H1 (cell line): ENCODE data around the gene NOM1. TPM values are rescaled to one million over a fixed set of nuclear protein-coding genes. Genes with fewer than 3 reads are reported as not detected.

Source experiments
- CTCF ChIA-PET: fragments of 300-600 bp; sonication (Branson Sonifier 250); formaldehyde crosslinking; loops from one replicate; lab custom pipeline; 2021; ENCODE audit not compliant: partially characterized antibody; lab: Charles Lee
- POLR2A ChIA-PET: fragments of 300-600 bp; sonication (Branson Sonifier 250); formaldehyde crosslinking; loops from one replicate; lab custom pipeline; 2021; ENCODE audit warnings: inconsistent platforms; ENCODE audit not compliant: partially characterized antibody; lab: Charles Lee
- DNase-seq, 2 experiments: peaks; one replicate each; pipeline versions ENCODE4 v3.0.0 to v3.0.0-alpha.2; 2010 to 2022; ENCODE audit warnings: low spot score in 2 of 2, low read depth in 1 of 2, mixed read lengths in 1 of 2
- FAIRE-seq: peaks from 2 replicates; lab custom pipeline; 2011; peaks lifted over from hg19 to GRCh38; lab: Jason Lieb, UNC
- H2AFZ ChIP-seq: 2 replicates; pipeline ENCODE4 v1.8.1; 2012; ENCODE audit warnings: low read length, inconsistent platforms
- H2AK5ac ChIP-seq: 2 replicates; pipeline ENCODE4 v1.6.1; 2013; ENCODE audit warnings: low read depth, low read length
- H2BK120ac ChIP-seq: replicated peaks from 2 replicates; pipeline ENCODE3; 2013; ENCODE audit warnings: low read depth, low read length, inconsistent platforms
- H2BK12ac ChIP-seq: 2 replicates; pipeline ENCODE4 v1.6.1; 2013; ENCODE audit warnings: low read depth, low read length
- H2BK15ac ChIP-seq: 2 replicates; pipeline ENCODE4 v1.6.1; 2013; ENCODE audit warnings: low read length
- H2BK20ac ChIP-seq: 2 replicates; pipeline ENCODE4 v1.6.1; 2013; ENCODE audit warnings: low read length
- H2BK5ac ChIP-seq: 2 replicates; pipeline ENCODE4 v1.6.1; 2013; ENCODE audit warnings: low read depth, low read length
- H3K14ac ChIP-seq: 2 replicates; pipeline ENCODE4 v1.6.1; 2013; ENCODE audit warnings: inconsistent platforms; ENCODE audit not compliant: insufficient read length
- H3K18ac ChIP-seq: 2 replicates; pipeline ENCODE4 v1.6.1; 2013; ENCODE audit warnings: low read length; ENCODE audit errors: extremely low read depth
- H3K23ac ChIP-seq: 2 replicates; pipeline ENCODE4 v1.6.1; 2013; ENCODE audit warnings: inconsistent platforms; ENCODE audit not compliant: insufficient read length
- H3K23me2 ChIP-seq: 2 replicates; pipeline ENCODE4 v1.6.1; 2013; ENCODE audit warnings: low read depth, low read length
- H3K27ac ChIP-seq: 2 replicates; pipeline ENCODE4 v1.6.1; 2011; ENCODE audit warnings: low read depth, low read length, inconsistent platforms
- H3K27me3 ChIP-seq, 4 experiments: replicated peaks in 1 of 4; 1 replicate in 1 of 4; 2 replicates in 3 of 4; pipeline versions ENCODE4 v1.6.1 to v1.8.1; 2011 to 2013; ENCODE audit warnings: low read length in 3 of 4, mild to moderate bottlenecking in 3 of 4, inconsistent platforms in 2 of 4, mixed read lengths in 2 of 4, moderate library complexity in 1 of 4; ENCODE audit not compliant: control insufficient read depth in 3 of 4, insufficient read depth in 3 of 4; ENCODE audit errors: extremely low read depth in 1 of 4
- H3K36me3 ChIP-seq, 4 experiments: 2 replicates each; pipeline versions ENCODE4 v1.6.1 to v1.8.1; 2011 to 2013; ENCODE audit warnings: mild to moderate bottlenecking in 4 of 4, low read length in 3 of 4, moderate library complexity in 2 of 4, control low read depth in 1 of 4, inconsistent platforms in 1 of 4; ENCODE audit not compliant: insufficient read depth in 4 of 4, control insufficient read depth in 2 of 4
- H3K4ac ChIP-seq: replicated peaks from 2 replicates; pipeline ENCODE3; 2013; ENCODE audit warnings: low read length, low read depth, mixed read lengths, inconsistent platforms; ENCODE audit not compliant: insufficient read length
- H3K4me1 ChIP-seq, 4 experiments: replicated peaks in 1 of 4; 1 replicate in 1 of 4; 2 replicates in 3 of 4; pipeline versions ENCODE4 v1.6.1 to v1.8.1; 2011 to 2013; ENCODE audit warnings: low read length in 3 of 4, inconsistent platforms in 2 of 4, mixed read lengths in 1 of 4; ENCODE audit not compliant: insufficient read depth in 4 of 4, control insufficient read depth in 3 of 4
- H3K4me2 ChIP-seq, 2 experiments: 2 replicates each; pipeline versions ENCODE4 v1.6.1 to v1.8.1; 2011 to 2013; ENCODE audit warnings: low read depth in 2 of 2, low read length in 2 of 2, control low read depth in 1 of 2, inconsistent platforms in 1 of 2, mild to moderate bottlenecking in 1 of 2; ENCODE audit not compliant: insufficient read depth in 1 of 2
- H3K4me3 ChIP-seq, 4 experiments: fragments of 200-600, 300-600 bp in 1 of 4; sonication (generic), shearing (Covaris generic), sonication (Bioruptor Twin) in 1 of 4; 2 replicates each; pipeline versions ENCODE4 v1.5.1 to v1.8.1; 2011 to 2016; ENCODE audit warnings: low read length in 4 of 4, low read depth in 3 of 4, control low read depth in 2 of 4, inconsistent platforms in 2 of 4, mild to moderate bottlenecking in 2 of 4, mixed read lengths in 1 of 4, moderate library complexity in 1 of 4; ENCODE audit not compliant: insufficient read depth in 2 of 4; ENCODE audit errors: extremely low read depth in 1 of 4
- H3K56ac ChIP-seq: replicated peaks from 2 replicates; pipeline ENCODE3; 2013; ENCODE audit warnings: low read depth, mild to moderate bottlenecking, mixed read lengths, low read length, inconsistent platforms; ENCODE audit not compliant: insufficient read length
- H3K79me1 ChIP-seq: 2 replicates; pipeline ENCODE4 v1.6.1; 2013; ENCODE audit warnings: low read depth, low read length, control low read depth
- H3K79me2 ChIP-seq, 2 experiments: 2 replicates each; pipeline versions ENCODE4 v1.6.1 to v1.8.1; 2012 to 2013; ENCODE audit warnings: low read length in 2 of 2, mild to moderate bottlenecking in 2 of 2, inconsistent platforms in 1 of 2; ENCODE audit not compliant: insufficient read depth in 2 of 2, control insufficient read depth in 1 of 2
- H3K9ac ChIP-seq, 4 experiments: replicated peaks in 1 of 4; 1 replicate in 1 of 4; 2 replicates in 3 of 4; pipeline versions ENCODE4 v1.6.1 to v1.8.1; 2011 to 2013; ENCODE audit warnings: low read depth in 3 of 4, low read length in 3 of 4, control low read depth in 2 of 4, mild to moderate bottlenecking in 2 of 4, moderate library complexity in 2 of 4, inconsistent platforms in 1 of 4; ENCODE audit errors: extremely low read depth in 1 of 4
- H3K9me3 ChIP-seq, 2 experiments: 2 replicates each; pipeline versions ENCODE4 v1.6.1 to v1.8.1; 2012 to 2013; ENCODE audit warnings: mild to moderate bottlenecking in 2 of 2, moderate library complexity in 2 of 2, control low read depth in 1 of 2, inconsistent platforms in 1 of 2, low read depth in 1 of 2, low read length in 1 of 2, mixed read lengths in 1 of 2; ENCODE audit not compliant: insufficient read depth in 2 of 2
- H4K20me1 ChIP-seq, 2 experiments: replicated peaks in 1 of 2; 2 replicates each; pipeline versions ENCODE3 to v1.8.1; 2011 to 2013; ENCODE audit warnings: inconsistent platforms in 2 of 2, low read length in 2 of 2, mild to moderate bottlenecking in 1 of 2; ENCODE audit not compliant: insufficient read depth in 2 of 2, control insufficient read depth in 1 of 2
- H4K5ac ChIP-seq: 2 replicates; pipeline ENCODE4 v1.6.1; 2013; ENCODE audit warnings: low read length, low read depth, mixed read lengths, inconsistent platforms; ENCODE audit not compliant: insufficient read length
- H4K8ac ChIP-seq: 2 replicates; pipeline ENCODE4 v1.8.0; 2013; ENCODE audit warnings: mild to moderate bottlenecking, moderate library complexity, low read length, inconsistent platforms; ENCODE audit not compliant: insufficient read depth; ENCODE audit errors: extremely low read depth
- H4K91ac ChIP-seq: replicated peaks from 2 replicates; pipeline ENCODE3; 2013; ENCODE audit warnings: low read length, mixed read lengths, inconsistent platforms; ENCODE audit not compliant: insufficient read length
- ATF3 ChIP-seq: IDR thresholded peaks from 2 replicates; pipeline ENCODE4 v1.6.1; 2011; ENCODE audit warnings: low read depth, mild to moderate bottlenecking, low read length; ENCODE audit not compliant: insufficient read depth
- BRCA1 ChIP-seq: IDR thresholded peaks from 2 replicates; pipeline ENCODE4 v1.6.1; 2012; ENCODE audit warnings: low read depth, low read length, improper control_type of control experiment
- CBX8 ChIP-seq: fragments of 300-800, 300-1000 bp; sonication (generic); IDR thresholded peaks from 2 replicates; pipeline ENCODE4 v1.7.1; 2016; ENCODE audit warnings: low read depth, low read length, borderline replicate concordance
- CHD2 ChIP-seq: IDR thresholded peaks from 2 replicates; pipeline ENCODE4 v1.6.1; 2012; ENCODE audit warnings: low read length, improper control_type of control experiment
- EZH2 ChIP-seq: fragments of 200-600 bp; sonication (generic); IDR thresholded peaks from 2 replicates; pipeline ENCODE4 v1.7.1; 2012; ENCODE audit warnings: low read depth, mild to moderate bottlenecking, moderate library complexity, low read length, inconsistent platforms; ENCODE audit not compliant: severe bottlenecking
- PHF8 ChIP-seq: fragments of 200-600 bp; sonication (generic); conservative IDR thresholded peaks from 2 replicates; pipeline ENCODE4 v1.7.1; 2012; ENCODE audit warnings: low read depth, mild to moderate bottlenecking, inconsistent platforms, low read length, moderate library complexity
- RNF2 ChIP-seq: fragments of 200-900, 300-1000 bp; sonication (generic); IDR thresholded peaks from 2 replicates; pipeline ENCODE4 v1.7.1; 2016; ENCODE audit warnings: borderline replicate concordance, low read depth, mild to moderate bottlenecking, antibody characterized with exemption, low read length; ENCODE audit not compliant: poor library complexity, severe bottlenecking; ENCODE audit errors: missing control alignments
- TCF12 ChIP-seq: IDR thresholded peaks from 2 replicates; pipeline ENCODE4 v1.6.1; 2011; ENCODE audit warnings: low read depth, mild to moderate bottlenecking, low read length
- YY1 ChIP-seq: IDR thresholded peaks from 2 replicates; pipeline ENCODE4 v1.6.1; 2011; ENCODE audit warnings: low read depth, mild to moderate bottlenecking, low read length
- WGBS, 2 experiments: shearing (Covaris generic) in 1 of 2; methylation state at CpG; one replicate each; pipeline versions ENCODE4 v1.1.6 to v1.1.7; 2013 to 2015; ENCODE audit warnings: low lambda C conversion rate in 2 of 2, mixed read lengths in 2 of 2, inconsistent platforms in 1 of 2, low coverage in 1 of 2, missing lambda C conversion rate in 1 of 2; ENCODE audit not compliant: insufficient replicate concordance in 2 of 2, insufficient coverage in 1 of 2, insufficient read length in 1 of 2; ENCODE audit errors: extremely low coverage in 1 of 2, missing lambda C conversion rate in 1 of 2; 5-methylcytosine and 5-hydroxymethylcytosine counted together
- polyA plus RNA-seq, 7 experiments: library from polyadenylated mRNA; depleted of rRNA in 3 of 7; stranded (reverse) in 5 of 7; unstranded in 2 of 7; fragments of >200 nt in 5 of 7; fragments of 200-250 nt in 2 of 7; gene quantifications; 1 replicate in 5 of 7; 2 replicates in 1 of 7; 4 replicates in 1 of 7; pipeline versions ENCODE4 v1.2.1 to v1.2.3, GENCODE V29; 2011 to 2013; ENCODE audit warnings: missing spikeins in 2 of 7, mixed read lengths in 2 of 7
- total RNA-seq: library from RNA; stranded (reverse); fragmentation: NEBNext Ultra II Directional; extraction: Animal tissue kit (Norgen Biotek cat#: 25700); gene quantifications from 2 replicates; pipeline ENCODE4 v1.2.1, GENCODE V29; 2021

The NOM1 gene
- total and polyA plus RNA-seq, 2 of the 8 experiments (the other 6 are each of a cell fraction or from before 2014, with no cell fraction given), result 10.6 to 29.1 TPM

GRCh38 chr7:157004521-157005455 lies 55.3 kb downstream of the NOM1 start:
- peaks cover 0 to 16% (median 0%) of the 10 kb centered on the region in 4 experiments; a peak in 1 of 8 replicates for H3K36me3 ChIP-seq
- H3K18ac ChIP-seq, result no peak overlapping the region; the same call in 1 of the 2 replicates
- 0 out of 2 replicates have a peak overlapping the region, but pooled peaks have one; percentile 72 for H2BK20ac ChIP-seq
- no peak overlapping the region for H3K9ac ChIP-seq
- H4K20me1 ChIP-seq, result peaks cover 26 to 28% of the 10 kb centered on the region in 2 experiments
- peaks cover 3 to 35% (median 12%) of the 10 kb centered on the region in 4 experiments; a peak in 6 of 7 replicates for H3K4me1 ChIP-seq
- CTCF ChIA-PET, result interaction anchor here (1.2 to 2.4 kb wide), 3 partner anchors 9 to 15 kb away, joined by 5 to 8 read pairs (median 7); no protein-coding TSS in a partner anchor
- peak overlapping the region; percentile 34 to 62 for H3K4me2 ChIP-seq
- no peak for DNase-seq
- no peak overlapping the region for H3K56ac ChIP-seq
- no peak overlapping the region for H2BK15ac ChIP-seq
- peak overlapping the region; percentile 68; the same call in 1 of the 2 replicates for H2BK12ac ChIP-seq
- no peak overlapping the region for H4K5ac ChIP-seq
- no peak overlapping the region for H2AK5ac ChIP-seq
- POLR2A ChIA-PET, result interaction anchor here (0.6 to 3.0 kb wide), 6 partner anchors 11 to 53 kb away, joined by 3 to 19 read pairs (median 4); no protein-coding TSS in a partner anchor
- no peak overlapping the region for H2AFZ ChIP-seq
- H3K27ac ChIP-seq, result no peak overlapping the region
- no peak overlapping the region for H3K14ac ChIP-seq
- H4K8ac ChIP-seq, result no peak overlapping the region; the same call in 1 of the 2 replicates
- H3K79me1 ChIP-seq, result no peaks in the 10 kb centered on the region
- no peak overlapping the region for H4K91ac ChIP-seq
- peak overlapping the region in 3 of 4 experiments; percentile 18 to 48 (median 26); a peak in 2 of 8 replicates for H3K4me3 ChIP-seq
- no peak overlapping the region for H3K23ac ChIP-seq
- H3K9me3 ChIP-seq, result no peaks in the 10 kb centered on the region
- no peak overlapping the region for H2BK120ac ChIP-seq
- no peaks in the 10 kb centered on the region for H3K79me2 ChIP-seq
- FAIRE-seq, result no peak
- peaks cover 95 to 99% (median 98%) of the 10 kb centered on the region in 4 experiments for H3K27me3 ChIP-seq
- H3K23me2 ChIP-seq, result peaks cover 2% of the 10 kb centered on the region; the same call in 1 of the 2 replicates
- no peak overlapping the region for H2BK5ac ChIP-seq
- WGBS, 2 experiments, result 4% methylated on average over 51 of the region's 56 CpGs; no CpG with 5 or more reads in 1 of the 2 experiments
- no peak overlapping the region for H3K4ac ChIP-seq
- TF ChIP-seq EZH2 (peak; percentile 97), TCF12 (0 out of 2 replicates have a peak, but pooled peaks have one; percentile 3), CHD2 (no peak), ATF3 (no peak), YY1 (no peak), BRCA1 (no peak), PHF8 (no peak), CBX8 (peak; percentile 75; the same call in 1 of the 2 replicates), RNF2 (peak; percentile 91)
